Vagina (tissue), 2 donors: ENCODE data around the gene HERC2.

Source experiments
- CTCF ChIP-seq, 3 experiments: fragments of 450-650 bp in 2 of 3; fragments of 200-600 bp in 1 of 3; sonication (generic) in 1 of 3; IDR thresholded peaks; one replicate each; pipeline ENCODE4 v1.5.1; 2017 to 2019; ENCODE audit warnings: antibody characterized with exemption in 3 of 3, mild to moderate bottlenecking in 2 of 3, moderate library complexity in 2 of 3
- POLR2A ChIP-seq, 2 donors: fragments of 450-650 bp; IDR thresholded peaks; one replicate each; pipeline ENCODE4 v1.6.1; 2017; ENCODE audit warnings: antibody characterized with exemption in 2 of 2, mild to moderate bottlenecking in 2 of 2, moderate library complexity in 2 of 2
- POLR2AphosphoS5 ChIP-seq, 2 donors: sonication (generic); formaldehyde crosslinking; IDR thresholded peaks; one replicate each; pipeline ENCODE4 v1.9.0; 2017; ENCODE audit warnings: antibody characterized with exemption in 2 of 2, mild to moderate bottlenecking in 2 of 2, low read depth in 1 of 2; ENCODE audit not compliant: insufficient read depth in 1 of 2

- TF ChIP-seq POLR2AphosphoS5 (IDR thresholded peaks at IDR 0.05; ENCODE audit: insufficient read depth in 1 of 2, low read depth in 1 of 2) (no peak), POLR2A (IDR thresholded peaks at IDR 0.05) (no peak), CTCF (IDR thresholded peaks at IDR 0.05) (no peak)
These were observed 197.1 kb downstream of the HERC2 start for GRCh38 chr15:28124841-28125240.
